ENCODE measurements around the gene KRT75.
"Not testable (repeated sequence)": the region's sequence is repeated elsewhere in the genome, so short reads cannot be mapped to it uniquely, and the experiment has no call there.

KRT75 gene

GRCh38 chr12:52415870-52416750 lies 18.1 kb downstream of the KRT75 start:
- no peak for DNase-seq

- no peak for DNase-seq
These were observed 19.2 kb downstream of the KRT75 start for GRCh38 chr12:52414936-52415335.

- DNase-seq = no peak
These were observed 20.3 kb downstream of the KRT75 start for GRCh38 chr12:52413782-52414345.

GRCh38 chr12:52413202-52413601 lies 21.0 kb downstream of the KRT75 start:
- no peak for DNase-seq

- DNase-seq = no peak
These were observed 22.4 kb downstream of the KRT75 start for GRCh38 chr12:52411815-52412214.

GRCh38 chr12:52410589-52411248 lies 23.5 kb downstream of the KRT75 start:
- DNase-seq = not testable (repeated sequence)

- no peak for DNase-seq
These were observed 26.3 kb downstream of the KRT75 start for GRCh38 chr12:52407918-52408317.

- no peak for DNase-seq
These were observed 28.2 kb downstream of the KRT75 start, which contains the start of gene KRT82 for GRCh38 chr12:52405922-52406385. TSS of gene KRT82 (minus strand) at chr12:52406335. CDS start at chr12:52406277, 58 bp downstream.

GRCh38 chr12:52404951-52405350 lies 29.2 kb downstream of the KRT75 start:
- DNase-seq = no peak

GRCh38 chr12:52403561-52403960 lies 30.6 kb downstream of the KRT75 start:
- no peak for DNase-seq

GRCh38 chr12:52402873-52403540 lies 31.2 kb downstream of the KRT75 start:
- no peak for DNase-seq

- no peak for DNase-seq
These were observed 31.8 kb downstream of the KRT75 start for GRCh38 chr12:52402377-52402776.

GRCh38 chr12:52401926-52402325 lies 32.2 kb downstream of the KRT75 start:
- no peak for DNase-seq

- no peak for DNase-seq
These were observed 32.6 kb downstream of the KRT75 start for GRCh38 chr12:52401526-52401925.

- DNase-seq = no peak
These were observed 33.3 kb downstream of the KRT75 start for GRCh38 chr12:52400906-52401305.

GRCh38 chr12:52399756-52400155 lies 34.4 kb downstream of the KRT75 start:
- no peak for DNase-seq

GRCh38 chr12:52398176-52398575 lies 36.0 kb downstream of the KRT75 start:
- DNase-seq = no peak

GRCh38 chr12:52396656-52397055 lies 37.5 kb downstream of the KRT75 start:
- DNase-seq = no peak

GRCh38 chr12:52395761-52396434 lies 38.3 kb downstream of the KRT75 start:
- no peak for DNase-seq

- no peak for DNase-seq
These were observed 39.2 kb downstream of the KRT75 start for GRCh38 chr12:52394836-52395405.

GRCh38 chr12:52392465-52393007 lies 41.6 kb downstream of the KRT75 start:
- no peak for DNase-seq

Data from right kidney (tissue), 1 donor.